Skeletal muscle satellite cell (primary cell): ENCODE measurements around the gene LMO7.
"Not testable (repeated sequence)": the region's sequence is repeated elsewhere in the genome, so short reads cannot be mapped to it uniquely, and the experiment has no call there.

Source experiments
- H3K27me3 ChIP-seq: 2 replicates; pipeline ENCODE4 v1.7.0; 2013; ENCODE audit warnings: low read length; ENCODE audit not compliant: control insufficient read depth, insufficient read depth
- H3K36me3 ChIP-seq: 2 replicates; pipeline ENCODE4 v1.7.0; 2013; ENCODE audit warnings: mild to moderate bottlenecking, control low read depth, low read length; ENCODE audit not compliant: insufficient read depth
- H3K4me1 ChIP-seq: 2 replicates; pipeline ENCODE4 v1.7.0; 2013; ENCODE audit warnings: low read length; ENCODE audit not compliant: control insufficient read depth, insufficient read depth
- H3K4me2 ChIP-seq: 2 replicates; pipeline ENCODE4 v1.7.0; 2013; ENCODE audit warnings: mild to moderate bottlenecking, low read length
- H3K4me3 ChIP-seq: 2 replicates; pipeline ENCODE4 v1.7.0; 2013; ENCODE audit warnings: low read length
- H3K9ac ChIP-seq: 2 replicates; pipeline ENCODE4 v1.7.0; 2013; ENCODE audit warnings: mild to moderate bottlenecking, low read depth, low read length, moderate library complexity
- H3K9me3 ChIP-seq: replicated peaks from 2 replicates; pipeline ENCODE4 v1.7.0; 2013; ENCODE audit warnings: mild to moderate bottlenecking, control low read depth, low read length

The LMO7 gene

DNA sequence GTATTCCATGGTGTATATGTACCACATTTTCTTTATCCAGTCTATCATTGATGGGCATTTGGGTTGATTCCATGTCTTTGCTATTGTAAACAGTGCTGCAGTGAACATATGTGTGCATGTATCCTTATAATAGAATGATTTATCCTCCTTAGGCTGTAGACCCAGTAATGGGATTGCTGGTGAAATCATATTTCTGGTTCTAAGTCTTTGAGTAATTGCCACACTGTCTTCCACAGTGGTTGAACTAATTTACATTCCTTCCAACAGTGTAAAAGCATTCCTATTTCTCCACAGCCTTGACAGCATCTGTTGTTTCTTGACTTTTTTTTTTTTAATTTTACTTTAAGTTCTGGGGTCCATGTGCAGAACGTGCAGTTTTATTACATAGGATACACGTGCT lies 44.1 kb downstream of the LMO7 start:
- Histone ChIP-seq H3K36me3 (peaks cover 20% of the 10 kb centered on the region), H3K4me1 (peaks cover 29% of the 10 kb centered on the region)
- not testable (repeated sequence) for H3K27me3 ChIP-seq

GRCh38 chr13:75682326-75682725 lies 46.2 kb downstream of the LMO7 start:
- no peaks in the 10 kb centered on the region for H3K9me3 ChIP-seq
- no peak overlapping the region for H3K4me3 ChIP-seq
- H3K4me1 ChIP-seq = peaks cover 34% of the 10 kb centered on the region
- no peaks in the 10 kb centered on the region for H3K27me3 ChIP-seq
- peaks cover 23% of the 10 kb centered on the region for H3K36me3 ChIP-seq
- H3K9ac ChIP-seq = no peak overlapping the region
- H3K4me2 ChIP-seq = no peak overlapping the region

More for the DNA sequence above, 44.1 kb downstream of the LMO7 start:
- H3K4me2 ChIP-seq, H3K4me3 ChIP-seq, H3K9ac ChIP-seq, H3K9me3 ChIP-seq: not testable (repeated sequence)

DNA sequence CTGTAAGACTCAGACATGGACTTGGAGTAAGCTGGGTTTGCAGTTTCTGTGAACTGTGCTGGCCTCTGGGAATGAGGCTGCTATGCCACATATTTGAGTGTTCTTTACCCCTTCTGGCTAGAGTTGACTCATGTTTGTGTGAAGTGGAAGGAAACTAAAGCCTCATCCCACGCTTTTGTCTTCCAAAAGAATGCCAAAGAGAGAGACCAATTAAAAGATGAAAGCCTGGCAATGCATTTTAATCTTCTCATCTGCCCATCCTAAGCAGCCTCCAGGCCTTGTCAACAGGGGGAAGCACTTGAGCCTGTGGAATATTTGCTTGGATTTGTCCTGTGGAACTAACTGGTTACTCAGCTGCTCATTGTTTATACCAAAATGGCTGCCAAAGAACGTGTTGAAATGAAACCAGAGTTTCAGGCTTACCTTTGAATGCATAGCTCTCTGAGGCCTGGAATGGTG lies 49.1 kb downstream of the LMO7 start:
- Histone ChIP-seq H3K36me3 (peaks cover 24% of the 10 kb centered on the region), H3K4me2 (peak overlapping the region; percentile 79), H3K9me3 (no peaks in the 10 kb centered on the region), H3K27me3 (no peaks in the 10 kb centered on the region), H3K4me1 (peaks cover 52% of the 10 kb centered on the region), H3K4me3 (peak overlapping the region; percentile 57), H3K9ac (peak overlapping the region; percentile 67)

DNA sequence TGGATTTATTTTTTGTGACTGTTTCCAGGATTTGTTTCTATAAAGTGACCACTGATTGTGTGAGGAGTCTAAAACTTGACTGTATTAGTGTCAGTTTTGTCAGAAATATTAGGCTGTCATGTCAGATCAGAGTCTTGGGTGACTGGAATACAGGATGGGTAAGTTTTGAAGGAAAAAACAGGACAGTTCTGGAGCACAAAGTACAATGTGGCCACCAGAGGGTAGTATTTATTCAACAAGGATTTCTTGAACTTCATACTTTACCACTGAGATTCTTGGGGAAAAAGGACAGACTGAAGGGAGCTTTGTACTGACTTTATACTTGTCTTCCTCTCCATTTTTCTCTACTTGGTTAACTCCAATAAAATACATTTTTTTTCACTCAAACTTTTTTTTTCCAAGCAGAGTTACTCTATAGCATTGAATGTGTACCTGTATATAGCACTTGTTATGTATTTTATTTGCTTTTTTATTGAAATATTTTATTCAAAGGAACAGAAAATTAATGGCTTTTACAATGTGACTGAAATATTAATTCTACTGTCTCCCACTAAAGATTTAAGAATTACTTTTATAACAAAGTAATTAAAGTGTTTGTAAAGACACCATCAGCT lies 51.1 kb downstream of the LMO7 start:
- Histone ChIP-seq H3K27me3 (no peaks in the 10 kb centered on the region), H3K9me3 (no peaks in the 10 kb centered on the region), H3K4me1 (peaks cover 69% of the 10 kb centered on the region), H3K9ac (no peak overlapping the region), H3K36me3 (peaks cover 32% of the 10 kb centered on the region), H3K4me3 (no peak overlapping the region), H3K4me2 (peak overlapping the region; percentile 7)

GRCh38 chr13:75689686-75690085 lies 53.6 kb downstream of the LMO7 start:
- Histone ChIP-seq H3K9ac (no peak overlapping the region), H3K9me3 (no peaks in the 10 kb centered on the region), H3K27me3 (no peaks in the 10 kb centered on the region), H3K36me3 (peaks cover 56% of the 10 kb centered on the region), H3K4me2 (no peak overlapping the region), H3K4me3 (no peak overlapping the region), H3K4me1 (peaks cover 64% of the 10 kb centered on the region)

- Histone ChIP-seq H3K9ac (no peak overlapping the region), H3K4me1 (peaks cover 60% of the 10 kb centered on the region), H3K4me2 (no peak overlapping the region), H3K9me3 (no peaks in the 10 kb centered on the region), H3K4me3 (no peak overlapping the region), H3K36me3 (peaks cover 59% of the 10 kb centered on the region), H3K27me3 (no peaks in the 10 kb centered on the region)
Measured at GRCh38 chr13:75690607-75691006, 54.5 kb downstream of the LMO7 start.

GRCh38 chr13:75691183-75691582 lies 55.1 kb downstream of the LMO7 start:
- Histone ChIP-seq H3K4me1 (peaks cover 54% of the 10 kb centered on the region), H3K4me3 (no peak overlapping the region), H3K27me3 (no peaks in the 10 kb centered on the region), H3K4me2 (peak overlapping the region; percentile 36), H3K9me3 (no peaks in the 10 kb centered on the region), H3K9ac (no peak overlapping the region), H3K36me3 (peaks cover 55% of the 10 kb centered on the region)

DNA sequence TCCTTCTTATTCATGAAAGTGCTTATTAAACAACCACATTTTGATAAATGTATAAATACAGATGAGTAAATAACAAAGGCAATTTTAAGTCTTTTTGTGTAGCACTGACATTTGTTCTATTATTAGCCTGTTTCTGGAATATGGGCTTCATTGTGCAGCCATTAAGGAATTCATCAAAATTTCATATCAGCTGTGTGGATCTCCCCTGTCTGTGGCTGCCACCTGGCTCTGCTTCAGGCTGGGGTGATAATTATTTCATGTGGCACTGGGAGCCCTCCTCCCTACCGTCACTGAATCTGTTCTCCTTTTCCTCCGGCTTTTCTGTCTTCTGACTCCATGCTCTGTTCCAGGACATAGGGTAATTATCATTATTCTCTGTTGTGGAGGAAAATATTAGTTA lies 57.1 kb downstream of the LMO7 start:
- no peaks in the 10 kb centered on the region for H3K9me3 ChIP-seq
- H3K36me3 ChIP-seq = peaks cover 62% of the 10 kb centered on the region
- H3K27me3 ChIP-seq = no peaks in the 10 kb centered on the region
- H3K9ac ChIP-seq = no peak overlapping the region
- H3K4me2 ChIP-seq = no peak overlapping the region
- H3K4me3 ChIP-seq = no peak overlapping the region
- peaks cover 42% of the 10 kb centered on the region for H3K4me1 ChIP-seq

GRCh38 chr13:75694722-75695121 lies 58.6 kb downstream of the LMO7 start:
- no peaks in the 10 kb centered on the region for H3K27me3 ChIP-seq
- H3K36me3 ChIP-seq = peaks cover 58% of the 10 kb centered on the region
- H3K9me3 ChIP-seq = no peaks in the 10 kb centered on the region

GRCh38 chr13:75695908-75696307 lies 59.8 kb downstream of the LMO7 start:
- Histone ChIP-seq H3K4me1 (peaks cover 30% of the 10 kb centered on the region), H3K36me3 (peaks cover 55% of the 10 kb centered on the region)
- H3K9me3 ChIP-seq, H3K27me3 ChIP-seq, H3K9ac ChIP-seq, H3K4me3 ChIP-seq, H3K4me2 ChIP-seq: not testable (repeated sequence)

More at GRCh38 chr13:75694722-75695121, 58.6 kb downstream of the LMO7 start:
- Histone ChIP-seq H3K9ac (no peak overlapping the region), H3K4me3 (no peak overlapping the region), H3K4me2 (no peak overlapping the region), H3K4me1 (peaks cover 34% of the 10 kb centered on the region)

- Histone ChIP-seq H3K9ac (no peak overlapping the region), H3K4me1 (peaks cover 46% of the 10 kb centered on the region), H3K36me3 (peaks cover 35% of the 10 kb centered on the region), H3K4me2 (no peak overlapping the region), H3K27me3 (no peaks in the 10 kb centered on the region), H3K9me3 (no peaks in the 10 kb centered on the region), H3K4me3 (no peak overlapping the region)
Measured at GRCh38 chr13:75699062-75699461, 62.9 kb downstream of the LMO7 start.

DNA sequence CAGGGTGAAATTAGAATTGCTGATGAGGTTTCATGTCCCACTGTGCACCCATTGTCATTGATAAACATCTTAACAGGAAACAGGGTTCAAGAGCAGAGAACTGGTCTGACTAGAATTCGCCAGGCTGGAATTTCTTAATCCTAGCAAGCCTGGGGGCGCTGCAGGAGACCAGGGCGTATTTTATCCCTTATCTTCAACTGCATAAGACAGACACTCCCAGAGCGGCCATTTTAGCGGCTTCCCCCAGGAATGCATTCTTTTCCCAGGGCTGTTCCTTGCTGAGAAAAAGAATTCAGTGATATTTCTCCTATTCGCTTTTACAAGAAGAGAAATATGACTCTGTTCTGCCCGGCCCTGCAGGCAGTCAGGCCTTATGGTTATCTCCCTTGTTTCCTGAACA lies 63.6 kb downstream of the LMO7 start:
- Histone ChIP-seq H3K4me1 (peaks cover 48% of the 10 kb centered on the region), H3K36me3 (peaks cover 34% of the 10 kb centered on the region)
- H3K9ac ChIP-seq, H3K4me2 ChIP-seq, H3K9me3 ChIP-seq, H3K27me3 ChIP-seq, H3K4me3 ChIP-seq: not testable (repeated sequence)
